Uterus (tissue), 4 donors: ENCODE data around the gene SNX8. TPM values are rescaled to one million over a fixed set of nuclear protein-coding genes. Genes with fewer than 3 reads are reported as not detected.
A peak's percentile ranks its signal among the peaks of the same experiment; 100 is the strongest.
"Not testable (repeated sequence)": the region's sequence is repeated elsewhere in the genome, so short reads cannot be mapped to it uniquely, and the experiment has no call there.

Experiments used
- DNase-seq, 2 donors: peaks; one replicate each; pipeline ENCODE4 v3.0.0-alpha.2; 2019 to 2020
- H3K27ac ChIP-seq, 2 donors: fragments of 200-600 bp; sonication (generic); 1 replicate in 1 of 2; 2 replicates in 1 of 2; pipeline ENCODE4 v1.5.1; 2016 to 2018
- H3K27me3 ChIP-seq, 2 donors: fragments of 200-600 bp; sonication (generic); one replicate each; pipeline ENCODE4 v1.5.1; 2018 to 2019; ENCODE audit warnings: control low read depth in 1 of 2
- H3K36me3 ChIP-seq, 2 donors: fragments of 200-600 bp; sonication (generic); one replicate each; pipeline ENCODE4 v1.5.1; 2019; ENCODE audit warnings: control low read depth in 1 of 2
- H3K4me1 ChIP-seq, 2 donors: fragments of 200-600 bp; sonication (generic); one replicate each; pipeline ENCODE4 v1.5.1; 2018 to 2019; ENCODE audit warnings: control low read depth in 1 of 2
- H3K4me3 ChIP-seq, 2 donors: fragments of 200-600 bp; sonication (generic); 1 replicate in 1 of 2; 2 replicates in 1 of 2; pipeline ENCODE4 v1.5.1; 2018 to 2019; ENCODE audit warnings: mild to moderate bottlenecking in 1 of 2
- H3K9me3 ChIP-seq, 2 donors: fragments of 200-600 bp; sonication (generic); one replicate each; pipeline ENCODE4 v1.5.1; 2019; ENCODE audit warnings: control low read depth in 1 of 2
- CTCF ChIP-seq, 4 experiments: fragments of 200-600 bp in 2 of 4; fragments of 450-650 bp in 2 of 4; sonication (generic) in 2 of 4; IDR thresholded peaks; one replicate each; pipeline ENCODE4 v1.5.1; 2016 to 2019; ENCODE audit warnings: antibody characterized with exemption in 4 of 4, mild to moderate bottlenecking in 2 of 4, moderate library complexity in 1 of 4
- POLR2A ChIP-seq, 2 donors: fragments of 450-650 bp; IDR thresholded peaks; one replicate each; pipeline ENCODE4 v1.6.1; 2016; ENCODE audit warnings: antibody characterized with exemption in 2 of 2, mild to moderate bottlenecking in 1 of 2, moderate library complexity in 1 of 2
- intact Hi-C: fragments of 100-400 bp; cut with DNase I; formaldehyde crosslinking; loops from one replicate; pipeline ENCODE4 v1.15.1; 2023; ENCODE audit warnings: low total_unique reads
- total RNA-seq, 4 donors: library from RNA; depleted of rRNA in 3 of 4; stranded (reverse); fragments of >200 nt in 3 of 4; gene quantifications; one replicate each; pipeline versions ENCODE4 v1.1.0 to v1.2.4, GENCODE V29; 2014 to 2023
- donor health status: DM: yes; HTN: yes; CAD: no.

SNX8 gene
- total RNA-seq, 4 donors from 2014 or later = 0.29 to 75.3 (median 30.5) TPM

- Histone ChIP-seq H3K4me1 (no peaks in the 10 kb centered on the region), H3K36me3 (no peaks in the 10 kb centered on the region), H3K27ac (no peak overlapping the region), H3K9me3 (no peaks in the 10 kb centered on the region), H3K4me3 (no peak overlapping the region), H3K27me3 (no peaks in the 10 kb centered on the region)
- intact Hi-C loops = no loop called here
- no peak for DNase-seq
- TF ChIP-seq POLR2A (IDR thresholded peaks at IDR 0.05) = no peak
- no peak for TF ChIP-seq CTCF (IDR thresholded peaks at IDR 0.05)
Measured at GRCh38 chr7:2315787-2316186, 1.5 kb upstream of the SNX8 start.

- H3K27ac ChIP-seq, H3K4me1 ChIP-seq, DNase-seq, H3K4me3 ChIP-seq, H3K27me3 ChIP-seq, intact Hi-C loops, H3K36me3 ChIP-seq, H3K9me3 ChIP-seq: not testable (repeated sequence)
Measured at GRCh38 chr7:2314956-2315530, 802 bp upstream of the SNX8 start.

- H3K27ac ChIP-seq = peak overlapping the region; percentile 71 to 72
- H3K27me3 ChIP-seq = no peaks in the 10 kb centered on the region
- no peak for DNase-seq
- H3K4me1 ChIP-seq = no peaks in the 10 kb centered on the region
- no peaks in the 10 kb centered on the region for H3K36me3 ChIP-seq
- peak overlapping the region; percentile 71 to 86 for H3K4me3 ChIP-seq
- no peaks in the 10 kb centered on the region for H3K9me3 ChIP-seq
- no peak for TF ChIP-seq POLR2A (IDR thresholded peaks at IDR 0.05)
- no peak for TF ChIP-seq CTCF (IDR thresholded peaks at IDR 0.05)
- intact Hi-C loops = no loop called here
Measured at GRCh38 chr7:2313450-2314208, 612 bp downstream of the SNX8 start.

- H3K27me3 ChIP-seq = no peaks in the 10 kb centered on the region
- no peak overlapping the region for H3K27ac ChIP-seq
- TF ChIP-seq POLR2A (IDR thresholded peaks at IDR 0.05) = no peak
- TF ChIP-seq CTCF (IDR thresholded peaks at IDR 0.05) = no peak
- H3K9me3 ChIP-seq = no peaks in the 10 kb centered on the region
- intact Hi-C loops = no loop called here
- no peak for DNase-seq
- no peak overlapping the region for H3K4me3 ChIP-seq
- H3K4me1 ChIP-seq = no peaks in the 10 kb centered on the region
- no peaks in the 10 kb centered on the region for H3K36me3 ChIP-seq
Measured at GRCh38 chr7:2312267-2312929, 1.8 kb downstream of the SNX8 start.

GRCh38 chr7:2309889-2310331, 4.3 kb downstream of the SNX8 start:
- intact Hi-C loops = no loop called here
- H3K27ac ChIP-seq = no peak overlapping the region
- no peak for DNase-seq

More at GRCh38 chr7:2309889-2310331, 4.3 kb downstream of the SNX8 start:
- H3K9me3 ChIP-seq = no peaks in the 10 kb centered on the region
- no peak overlapping the region for H3K4me3 ChIP-seq
- H3K4me1 ChIP-seq = no peaks in the 10 kb centered on the region
- no peak for TF ChIP-seq CTCF (IDR thresholded peaks at IDR 0.05)
- no peak for TF ChIP-seq POLR2A (IDR thresholded peaks at IDR 0.05)
- H3K36me3 ChIP-seq = no peaks in the 10 kb centered on the region
- H3K27me3 ChIP-seq = no peaks in the 10 kb centered on the region
